ENCODE results near the gene ALG8.
"Not testable (repeated sequence)": the region's sequence is repeated elsewhere in the genome, so short reads cannot be mapped to it uniquely, and the experiment has no call there.

The ALG8 gene

GRCh38 chr11:78139422-78140391, at the start of gene ALG8:
Gene ALG8, minus strand, starts transcription at chr11:78139626. Its CDS starts 38 bp downstream, at chr11:78139588.
- peak; percentile 96 for DNase-seq

DNA sequence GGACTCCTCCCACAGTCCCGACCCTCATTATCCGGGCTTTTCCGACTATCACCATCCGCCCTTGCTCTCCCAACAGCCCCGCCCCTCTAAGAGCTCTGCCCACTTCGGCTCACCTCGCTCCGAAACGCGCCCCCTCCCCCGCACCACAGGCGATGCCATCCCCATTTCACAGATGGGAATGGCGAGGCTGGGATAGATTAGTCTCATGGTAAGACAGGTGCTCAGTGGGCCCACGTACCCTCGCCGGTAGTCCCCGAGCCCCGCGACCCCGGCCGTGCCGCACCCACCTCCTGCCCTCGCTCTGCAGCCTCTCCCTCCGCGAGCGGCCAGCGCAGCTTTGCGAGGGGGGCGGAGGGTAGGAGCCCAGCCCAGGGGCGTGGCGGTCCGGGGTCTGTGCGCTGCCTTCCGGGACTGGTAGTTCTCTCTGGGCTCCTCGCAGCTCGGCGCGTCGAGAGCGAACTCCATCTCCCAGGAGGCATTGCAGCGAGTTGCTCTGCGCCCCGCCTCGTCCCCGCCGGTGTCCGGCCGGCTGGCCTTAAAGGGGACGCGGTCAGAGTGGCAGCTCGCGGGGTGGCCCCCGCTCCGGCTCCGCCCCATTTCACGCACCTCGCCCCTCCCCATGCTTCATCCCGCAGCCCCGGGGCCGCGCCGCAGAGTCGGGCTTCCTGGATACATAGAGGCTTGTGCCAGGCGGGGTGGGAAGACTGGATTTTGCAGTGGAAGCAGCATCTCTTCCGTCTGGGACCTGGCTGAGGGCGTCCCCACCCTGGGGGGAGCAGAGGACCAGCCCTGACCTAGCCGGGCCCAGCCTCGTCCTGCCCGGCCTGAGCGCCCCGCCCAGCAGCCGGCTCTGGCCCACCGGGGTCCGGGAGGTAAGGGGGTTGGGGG, 49.1 kb upstream of the ALG8 start, which contains the start of the genes KCTD21 and USP35:
TSS of gene KCTD21 (minus strand) at position 341 of the 888 bp plus-strand sequence. CDS start 14,072 bp downstream, outside the sequence.
TSS of gene USP35 (plus strand) at position 634 of the 888 bp plus-strand sequence. CDS start 7,327 bp downstream, outside the sequence.
- peak; percentile 98 for DNase-seq

- DNase-seq = no peak
These were observed 48.2 kb upstream of the ALG8 start for GRCh38 chr11:78187366-78188285.

GRCh38 chr11:78181185-78181584, 41.8 kb upstream of the ALG8 start:
- DNase-seq = no peak

GRCh38 chr11:78180751-78181150, 41.3 kb upstream of the ALG8 start:
- no peak for DNase-seq

DNA sequence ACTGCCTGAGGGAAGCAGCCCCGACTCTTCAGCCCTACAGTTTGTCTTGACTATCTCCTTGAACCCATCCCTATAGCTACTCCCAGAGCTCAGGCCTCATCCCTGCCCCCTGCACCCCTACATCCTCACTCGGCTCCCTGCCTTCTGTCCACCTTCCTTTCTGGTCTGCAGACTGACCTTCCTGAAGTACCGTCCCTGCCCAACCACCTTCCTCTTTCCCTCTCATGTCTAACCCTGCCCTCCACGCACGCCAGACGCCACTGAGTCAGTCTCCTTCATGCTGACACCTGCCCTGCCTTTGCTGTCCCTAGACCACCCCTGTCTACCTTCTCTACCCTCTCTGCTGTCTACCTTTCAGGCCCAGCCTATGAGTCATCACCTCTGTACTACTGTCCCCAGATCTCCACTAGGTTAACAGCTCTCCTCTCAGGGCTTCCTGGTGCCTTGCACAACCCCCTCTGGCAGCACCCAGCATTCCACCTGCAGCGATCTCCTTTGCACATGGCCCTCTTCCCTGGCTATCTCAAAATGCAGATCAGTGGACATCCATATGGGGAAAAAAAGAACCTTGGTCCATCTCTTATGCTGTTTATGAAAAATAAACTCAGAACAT, 40.1 kb upstream of the ALG8 start:
- no peak for DNase-seq

DNA sequence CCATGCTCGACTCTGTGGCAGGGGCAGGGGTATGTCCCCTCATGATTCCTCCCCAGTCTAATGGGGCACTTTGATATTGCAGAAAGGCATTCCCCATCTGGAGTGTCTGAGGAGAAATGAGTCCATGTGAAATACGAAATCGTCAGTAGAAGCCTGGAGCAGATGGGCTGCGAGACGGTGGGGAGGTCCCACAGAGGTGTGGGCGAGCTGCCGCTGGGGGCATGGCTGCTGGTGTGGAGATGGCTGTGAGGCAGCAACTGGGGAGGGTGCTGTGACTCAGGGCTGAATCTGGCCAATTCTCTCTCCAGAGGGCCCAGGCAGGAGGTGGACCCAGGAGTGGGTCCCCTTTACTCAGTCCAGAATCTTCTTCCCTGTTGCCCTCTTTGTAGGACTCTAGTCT, 37.8 kb upstream of the ALG8 start:
- no peak for DNase-seq

GRCh38 chr11:78176605-78177141, 37.2 kb upstream of the ALG8 start:
- no peak for DNase-seq

DNA sequence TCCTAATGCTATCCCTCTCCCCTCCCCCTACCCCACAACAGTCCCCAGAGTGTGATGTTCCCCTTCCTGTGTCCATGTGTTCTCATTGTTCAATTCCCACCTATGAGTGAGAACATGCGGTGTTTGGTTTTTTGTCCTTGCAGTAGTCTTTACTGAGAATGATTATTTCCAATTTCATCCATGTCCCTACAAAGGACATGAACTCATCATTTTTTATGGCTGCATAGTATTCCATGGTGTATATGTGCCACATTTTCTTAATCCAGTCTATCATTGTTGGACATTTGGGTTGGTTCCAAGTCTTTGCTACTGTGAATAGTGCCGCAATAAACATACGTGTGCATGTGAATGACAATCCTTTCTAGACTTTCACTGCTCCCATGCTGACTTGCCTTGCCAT, 36.4 kb upstream of the ALG8 start:
- not testable (repeated sequence) for DNase-seq

GRCh38 chr11:78171951-78172350, 32.5 kb upstream of the ALG8 start:
- DNase-seq = no peak

DNA sequence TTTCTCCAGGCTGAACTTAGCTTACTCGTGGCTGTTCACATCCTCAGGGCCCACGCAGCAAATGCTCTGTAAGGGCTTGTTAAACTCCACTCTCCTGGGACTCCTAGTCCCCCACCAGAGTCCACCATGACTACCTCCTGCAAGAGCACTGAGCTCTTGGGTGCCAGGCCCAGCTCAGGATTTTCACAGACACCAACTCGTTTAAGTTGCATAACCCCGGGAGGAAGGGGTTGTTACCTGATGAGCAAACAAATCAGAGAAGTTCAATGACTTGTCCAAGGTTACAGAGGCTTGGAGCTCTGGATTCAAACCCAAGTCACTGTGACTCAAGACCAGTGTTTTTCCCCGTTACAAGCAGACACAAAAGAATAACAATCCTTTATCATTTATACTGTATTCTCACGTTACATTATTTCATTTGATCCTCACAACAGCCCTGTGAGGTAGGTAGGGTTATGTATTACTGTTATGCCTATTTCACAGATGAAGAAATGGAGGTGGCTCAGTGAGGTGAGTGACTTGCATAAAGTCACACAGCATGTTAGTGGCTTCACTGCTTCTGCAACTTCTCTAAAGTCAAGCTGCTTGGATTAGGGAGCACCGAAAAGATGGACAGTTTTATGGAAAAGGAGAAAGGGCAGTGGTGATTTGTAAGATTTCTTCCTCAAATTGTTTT, 31.6 kb upstream of the ALG8 start:
- no peak for DNase-seq

- no peak for DNase-seq
These were observed 31.0 kb upstream of the ALG8 start for GRCh38 chr11:78170413-78170812.

GRCh38 chr11:78168539-78169477, 29.4 kb upstream of the ALG8 start:
- DNase-seq = no peak

DNA sequence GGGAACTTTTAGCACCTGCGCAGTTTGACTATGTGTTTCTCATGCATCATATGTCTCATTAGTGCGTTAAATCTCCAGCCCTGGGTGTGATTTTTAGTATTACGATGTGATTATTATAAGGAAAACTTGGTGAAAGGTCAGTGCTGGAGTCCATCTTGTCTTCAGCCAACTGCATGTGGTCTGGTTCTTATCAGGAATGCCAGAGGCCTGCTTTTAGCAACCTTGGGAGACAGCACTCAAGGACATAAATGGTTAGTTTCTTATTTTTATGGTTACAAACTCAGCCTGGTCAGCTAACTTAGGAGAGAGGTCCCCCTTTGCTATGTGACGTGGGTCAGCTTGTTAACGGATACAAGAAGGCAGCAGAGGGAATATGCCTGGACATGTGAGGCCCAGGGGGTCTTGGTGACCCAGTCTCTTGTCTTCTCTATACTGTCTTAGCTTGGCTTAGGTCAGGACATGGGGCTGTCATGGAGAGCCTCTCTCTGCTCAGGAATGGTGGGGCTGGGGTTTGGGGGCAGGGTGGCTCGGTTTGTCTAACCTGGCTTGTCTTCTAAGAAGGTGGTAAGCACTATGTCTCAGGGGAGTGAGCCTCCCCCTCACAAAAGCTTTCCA, 27.5 kb upstream of the ALG8 start:
- no peak for DNase-seq

DNA sequence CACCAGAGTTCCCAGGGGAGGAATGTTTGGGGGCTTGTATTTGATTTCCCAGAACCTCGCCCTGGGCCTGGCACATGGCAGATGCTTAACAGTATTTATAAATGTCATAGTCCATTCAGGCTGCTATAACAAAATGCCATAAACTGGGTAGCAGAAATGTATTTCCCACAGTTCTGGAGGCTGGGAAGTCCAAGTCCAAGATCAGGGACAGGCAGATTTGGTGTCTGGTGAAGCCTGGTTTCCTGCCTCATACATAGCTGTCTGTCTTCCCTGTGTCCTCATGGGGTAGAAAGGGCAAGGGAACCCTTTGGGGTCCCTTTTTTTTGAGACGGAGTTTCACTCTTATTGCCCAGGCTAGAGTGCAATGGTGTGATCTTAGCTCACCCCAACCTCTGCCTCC, 25.0 kb upstream of the ALG8 start:
- no peak for DNase-seq

- DNase-seq = no peak
These were observed 24.4 kb upstream of the ALG8 start for GRCh38 chr11:78163828-78164227.

GRCh38 chr11:78161962-78162371, 22.5 kb upstream of the ALG8 start:
- DNase-seq = no peak

- no peak for DNase-seq
These were observed 21.9 kb upstream of the ALG8 start for GRCh38 chr11:78161346-78161745.

DNA sequence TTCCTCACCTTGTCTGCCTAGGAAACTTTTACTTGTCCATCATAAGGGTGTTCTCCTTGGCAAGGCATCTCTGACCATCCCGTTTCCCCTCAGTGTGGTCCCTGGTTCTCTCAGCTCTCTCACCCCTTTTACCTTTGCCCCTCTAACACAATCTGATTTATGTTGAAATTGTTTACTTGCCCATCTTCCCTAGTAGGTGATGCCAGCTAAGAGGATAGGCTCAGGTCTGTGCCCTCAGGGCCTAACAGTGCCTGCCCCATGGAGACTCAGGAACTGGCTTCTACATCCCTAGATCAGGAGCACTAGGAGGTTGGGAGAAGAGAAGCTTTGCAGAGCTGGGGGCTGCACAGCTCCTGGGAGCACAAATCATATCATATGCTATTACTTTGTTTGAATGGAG, 21.1 kb upstream of the ALG8 start:
- no peak for DNase-seq

Data from NCI-H146 (cell line).